Mammary epithelial cell (primary cell): ENCODE data around the gene TMEM221.

Experiments
- CTCF ChIP-seq, 2 donors: IDR thresholded peaks in 1 of 2; conservative IDR thresholded peaks in 1 of 2; 2 replicates each; pipeline ENCODE4 v1.5.1; 2011 to 2012; ENCODE audit warnings: inconsistent platforms in 2 of 2, low read length in 2 of 2, mild to moderate bottlenecking in 2 of 2, control low read depth in 1 of 2, low read depth in 1 of 2; ENCODE audit not compliant: insufficient read depth in 1 of 2; ENCODE audit errors: extremely low read depth in 1 of 2
- EZH2 ChIP-seq: IDR thresholded peaks from 2 replicates; pipeline ENCODE4 v1.6.1; 2012; ENCODE audit warnings: low read length, inconsistent platforms, borderline replicate concordance

GRCh38 chr19:17483605-17484002 is 35.1 kb upstream of the TMEM221 start:
- TF ChIP-seq EZH2: no peak
- no peak for TF ChIP-seq CTCF (conservative IDR thresholded peaks at IDR 0.05 in 1 of 2, IDR thresholded peaks at IDR 0.05 in 1 of 2; ENCODE audit: extremely low read depth in 1 of 2, insufficient read depth in 1 of 2, low read depth in 1 of 2, low read length in 2 of 2)
